ENCODE data around the gene SLC9A3. TPM values are rescaled to one million over a fixed set of nuclear protein-coding genes. Genes with fewer than 3 reads are reported as not detected.

The SLC9A3 gene
- total RNA-seq, 1 experiment from 2014 or later = 1.9 TPM

GRCh38 chr5:421287-421880, 102.9 kb downstream of the SLC9A3 start:
- Histone ChIP-seq H3K9me3 (ENCODE audit: low read depth, low read length, poor library complexity, severe bottlenecking) (no peaks in the 10 kb centered on the region), H3K4me1 (ENCODE audit: insufficient read depth, low read length, poor library complexity, severe bottlenecking) (peaks cover 13% of the 10 kb centered on the region), H3K27ac (ENCODE audit: low read depth, low read length, poor library complexity, severe bottlenecking) (no peak overlapping the region), H3K36me3 (ENCODE audit: insufficient read depth, low read length, poor library complexity, severe bottlenecking) (no peaks in the 10 kb centered on the region), H3K4me3 (ENCODE audit: low read depth, low read length, poor library complexity, severe bottlenecking) (no peak overlapping the region), H3K27me3 (replicated peaks; ENCODE audit: insufficient read depth, low read depth, low read length, poor library complexity) (no peaks in the 10 kb centered on the region)
- intact Hi-C loops (cut with micrococcal nuclease; ENCODE audit: unreplicated experiment) = no loop called here
- ChIA-PET CTCF (no interaction called here), POLR2A (ENCODE audit: low non-redundant PET) (interaction anchor here (0.6 kb wide), 1 partner anchor 42 kb away, joined by 3 read pairs; no protein-coding TSS in a partner anchor)
- no TSS peak for BruUV-seq (replicated peaks)
- TF ChIP-seq EZH2 (IDR thresholded peaks at IDR 0.05; ENCODE audit: borderline replicate concordance, low read depth, low read length, poor library complexity, severe bottlenecking) (no peak), CTCF (conservative IDR thresholded peaks at IDR 0.05; ENCODE audit: low read depth, low read length) (no peak)
- DNase-seq (ENCODE audit: low spot score) = no peak

GRCh38 chr5:420632-421286, 103.5 kb downstream of the SLC9A3 start:
- ChIA-PET CTCF (no interaction called here), POLR2A (ENCODE audit: low non-redundant PET) (no interaction called here)
- TF ChIP-seq EZH2 (IDR thresholded peaks at IDR 0.05; ENCODE audit: borderline replicate concordance, low read depth, low read length, poor library complexity, severe bottlenecking) (no peak), CTCF (conservative IDR thresholded peaks at IDR 0.05; ENCODE audit: low read depth, low read length) (no peak)

More at GRCh38 chr5:420632-421286, 103.5 kb downstream of the SLC9A3 start:
- Histone ChIP-seq H3K4me1 (ENCODE audit: insufficient read depth, low read length, poor library complexity, severe bottlenecking) (peaks cover 13% of the 10 kb centered on the region), H3K4me3 (ENCODE audit: low read depth, low read length, poor library complexity, severe bottlenecking) (no peak overlapping the region), H3K36me3 (ENCODE audit: insufficient read depth, low read length, poor library complexity, severe bottlenecking) (no peaks in the 10 kb centered on the region), H3K27ac (ENCODE audit: low read depth, low read length, poor library complexity, severe bottlenecking) (no peak overlapping the region), H3K27me3 (replicated peaks; ENCODE audit: insufficient read depth, low read depth, low read length, poor library complexity) (no peaks in the 10 kb centered on the region), H3K9me3 (ENCODE audit: low read depth, low read length, poor library complexity, severe bottlenecking) (no peaks in the 10 kb centered on the region)
- no peak for DNase-seq (ENCODE audit: low spot score)
- BruUV-seq (replicated peaks) = no TSS peak
- intact Hi-C loops (cut with micrococcal nuclease; ENCODE audit: unreplicated experiment) = no loop called here

Small RNA genes lying within 50 kb of the gene (microRNA-seq; reads per million reads assigned to microRNA genes)
- not detected for gene MIR4456

Other genes with a start within 250 kb of the SLC9A3 start
- 2.0 and 2.2 TPM in 2 replicates for gene AHRR, start 202.7 kb downstream of the SLC9A3 start, total RNA-seq (2021)
- gene EXOC3, start 81.3 kb downstream of the SLC9A3 start, total RNA-seq (2021) = 46.7 and 53.8 TPM in 2 replicates
- 37.2 and 40.1 TPM in 2 replicates for gene CEP72, start 87.9 kb upstream of the SLC9A3 start, total RNA-seq (2021)
- gene TPPP, start 168.9 kb upstream of the SLC9A3 start, total RNA-seq (2021) = 0.09 and 0.19 TPM in 2 replicates

Measured in A673 (cell line).